Fibroblast of lung (primary cell): ENCODE data around the gene LYRM2. TPM values are rescaled to one million over a fixed set of nuclear protein-coding genes. Genes with fewer than 3 reads are reported as not detected.

Experiments
- DNase-seq, 2 donors: peaks; one replicate each; pipeline versions ENCODE4 v3.0.0 to v3.0.0-alpha.2; 2010; ENCODE audit warnings: low read depth in 2 of 2
- H2AFZ ChIP-seq: 2 replicates; pipeline ENCODE4 v1.5.1; 2012; ENCODE audit warnings: low read length, control low read depth, inconsistent platforms
- H3K27ac ChIP-seq: 2 replicates; pipeline ENCODE4 v1.5.1; 2011; ENCODE audit warnings: low read length, control low read depth; ENCODE audit not compliant: insufficient read depth
- H3K27me3 ChIP-seq: 2 replicates; pipeline ENCODE4 v1.5.1; 2011; ENCODE audit warnings: mild to moderate bottlenecking, low read length; ENCODE audit not compliant: control insufficient read depth, insufficient read depth
- H3K36me3 ChIP-seq: 2 replicates; pipeline ENCODE4 v1.5.1; 2011; ENCODE audit warnings: low read length; ENCODE audit not compliant: control insufficient read depth, insufficient read depth
- H3K4me1 ChIP-seq: 2 replicates; pipeline ENCODE4 v1.5.1; 2011; ENCODE audit warnings: low read length; ENCODE audit not compliant: control insufficient read depth, insufficient read depth; ENCODE audit errors: extremely low read depth
- H3K4me2 ChIP-seq: 2 replicates; pipeline ENCODE4 v1.5.1; 2011; ENCODE audit warnings: low read length, control low read depth; ENCODE audit not compliant: insufficient read depth; ENCODE audit errors: extremely low read depth
- H3K4me3 ChIP-seq, 4 experiments: fragments of 200-600 bp in 1 of 4; sonication (generic) in 1 of 4; replicated peaks in 1 of 4; 2 replicates each; pipeline ENCODE4 v1.5.1; 2011 to 2016; ENCODE audit warnings: low read length in 4 of 4, low read depth in 3 of 4, mild to moderate bottlenecking in 3 of 4, control low read depth in 2 of 4, inconsistent platforms in 1 of 4, mixed read lengths in 1 of 4; ENCODE audit not compliant: insufficient read depth in 1 of 4; ENCODE audit errors: control extremely low read depth in 1 of 4
- H3K79me2 ChIP-seq: 2 replicates; pipeline ENCODE4 v1.5.1; 2012; ENCODE audit warnings: mild to moderate bottlenecking, low read length, inconsistent platforms; ENCODE audit not compliant: control insufficient read depth, insufficient read depth
- H3K9ac ChIP-seq: 2 replicates; pipeline ENCODE4 v1.5.1; 2011; ENCODE audit warnings: mild to moderate bottlenecking, low read length, control low read depth; ENCODE audit not compliant: insufficient read depth
- H3K9me3 ChIP-seq: 2 replicates; pipeline ENCODE4 v1.5.1; 2012; ENCODE audit warnings: low read depth, low read length; ENCODE audit not compliant: control insufficient read depth, insufficient read depth
- H4K20me1 ChIP-seq: 2 replicates; pipeline ENCODE4 v1.5.1; 2011; ENCODE audit warnings: low read length; ENCODE audit not compliant: control insufficient read depth, insufficient read depth; ENCODE audit errors: extremely low read depth
- CTCF ChIP-seq, 2 donors: IDR thresholded peaks in 1 of 2; conservative IDR thresholded peaks in 1 of 2; 1 replicate in 1 of 2; 2 replicates in 1 of 2; pipeline ENCODE4 v1.5.1; 2011 to 2012; ENCODE audit warnings: low read length in 2 of 2, control low read depth in 1 of 2, inconsistent platforms in 1 of 2, low read depth in 1 of 2, mild to moderate bottlenecking in 1 of 2
- EZH2 ChIP-seq: IDR thresholded peaks from 2 replicates; pipeline ENCODE4 v1.5.1; 2012; ENCODE audit warnings: low read length, control low read depth, mild to moderate bottlenecking; ENCODE audit errors: missing control alignments
- polyA plus RNA-seq, 2 donors: library from polyadenylated mRNA; depleted of rRNA in 1 of 2; stranded (reverse) in 1 of 2; unstranded in 1 of 2; fragments of >200 nt; gene quantifications; 2 replicates each; pipeline ENCODE4 v1.2.1, GENCODE V29; 2011 to 2012; ENCODE audit warnings: missing spikeins in 1 of 2
- total RNA-seq: library from RNA; depleted of rRNA; stranded (reverse); fragments of >200 nt; gene quantifications from 2 replicates; pipeline ENCODE4 v1.2.1, GENCODE V29; 2014

LYRM2 gene
- total and polyA plus RNA-seq, 2 donors (not counting 1 experiment from before 2014, with no cell fraction given): 27.4 to 66.1 TPM

GRCh38 chr6:89518352-89519055 is 120.0 kb downstream of the LYRM2 start:
- H3K9me3 ChIP-seq: no peaks in the 10 kb centered on the region
- H4K20me1 ChIP-seq: no peaks in the 10 kb centered on the region
- DNase-seq: no peak
- H3K36me3 ChIP-seq: no peaks in the 10 kb centered on the region
- no peak overlapping the region for H3K4me3 ChIP-seq
- no peak overlapping the region for H3K9ac ChIP-seq
- H3K79me2 ChIP-seq: no peaks in the 10 kb centered on the region
- TF ChIP-seq CTCF (conservative IDR thresholded peaks at IDR 0.05 in 1 of 2, IDR thresholded peaks at IDR 0.05 in 1 of 2; ENCODE audit: low read depth in 1 of 2, low read length in 2 of 2) (no peak), EZH2 (no peak)
- H2AFZ ChIP-seq: no peak overlapping the region
- H3K4me1 ChIP-seq: no peaks in the 10 kb centered on the region
- H3K27ac ChIP-seq: no peak overlapping the region
- no peaks in the 10 kb centered on the region for H3K27me3 ChIP-seq
- H3K4me2 ChIP-seq: no peak overlapping the region

Other genes starting within 250 kb of the LYRM2 start
- gene RRAGD, start 226.5 kb downstream of the LYRM2 start, total RNA-seq: 1.8 TPM in 2 replicates
- 0.07 and 0.08 TPM in 2 replicates for gene RRAGD, start 226.5 kb downstream of the LYRM2 start, polyA plus RNA-seq
- gene ANKRD6, start 205.6 kb downstream of the LYRM2 start, total RNA-seq: 2.3 and 3.6 TPM in 2 replicates
- 0.39 and 0.63 TPM in 2 replicates for gene ANKRD6, start 205.6 kb downstream of the LYRM2 start, polyA plus RNA-seq
- 20.3 and 23.5 TPM in 2 replicates for gene MDN1, start 181.0 kb upstream of the LYRM2 start, total RNA-seq
- 5.9 and 7.2 TPM in 2 replicates for gene MDN1, start 181.0 kb upstream of the LYRM2 start, polyA plus RNA-seq
- 12.8 and 13.4 TPM in 2 replicates for gene CASP8AP2, start 191.1 kb upstream of the LYRM2 start, total RNA-seq
- gene CASP8AP2, start 191.1 kb upstream of the LYRM2 start, polyA plus RNA-seq: 9.5 and 10.8 TPM in 2 replicates